Liver (tissue), 9 donors: ENCODE measurements around the gene OR5D13. TPM values are rescaled to one million over a fixed set of nuclear protein-coding genes. Genes with fewer than 3 reads are reported as not detected.

Experiments used
- DNase-seq: peaks from one replicate; pipeline ENCODE4 v3.0.0-alpha.2; 2017; ENCODE audit warnings: low spot score
- H3K27ac ChIP-seq, 2 donors: one replicate each; pipeline ENCODE4 v1.7.0; 2013; ENCODE audit warnings: inconsistent platforms in 2 of 2, low read length in 2 of 2, control low read depth in 1 of 2, low read depth in 1 of 2, mild to moderate bottlenecking in 1 of 2
- H3K27me3 ChIP-seq, 4 donors: one replicate each; pipeline versions ENCODE4 v1.6.1 to v1.7.0; 2013; ENCODE audit warnings: low read length in 3 of 4, inconsistent platforms in 1 of 4, mild to moderate bottlenecking in 1 of 4, moderate library complexity in 1 of 4; ENCODE audit not compliant: control insufficient read depth in 4 of 4, insufficient read depth in 4 of 4
- H3K36me3 ChIP-seq, 4 donors: one replicate each; pipeline versions ENCODE4 v1.6.1 to v1.7.0; 2013; ENCODE audit warnings: low read length in 3 of 4, mild to moderate bottlenecking in 3 of 4, low read depth in 1 of 4, moderate library complexity in 1 of 4; ENCODE audit not compliant: control insufficient read depth in 4 of 4, insufficient read depth in 3 of 4
- H3K4me1 ChIP-seq, 4 donors: one replicate each; pipeline versions ENCODE4 v1.6.1 to v1.7.0; 2013; ENCODE audit warnings: low read length in 3 of 4, mild to moderate bottlenecking in 3 of 4, moderate library complexity in 1 of 4; ENCODE audit not compliant: control insufficient read depth in 4 of 4, insufficient read depth in 4 of 4
- H3K4me3 ChIP-seq, 3 donors: one replicate each; pipeline versions ENCODE4 v1.6.1 to v1.7.0; 2013; ENCODE audit warnings: low read length in 3 of 3, control low read depth in 1 of 3, low read depth in 1 of 3, mild to moderate bottlenecking in 1 of 3
- H3K9ac ChIP-seq, 2 donors: one replicate each; pipeline ENCODE4 v1.7.0; 2013; ENCODE audit warnings: low read length in 2 of 2, mild to moderate bottlenecking in 2 of 2, moderate library complexity in 2 of 2, control low read depth in 1 of 2, low read depth in 1 of 2
- H3K9me3 ChIP-seq, 4 donors: one replicate each; pipeline versions ENCODE4 v1.6.1 to v1.7.0; 2013; ENCODE audit warnings: low read length in 3 of 4; ENCODE audit not compliant: control insufficient read depth in 4 of 4
- ATF3 ChIP-seq: IDR thresholded peaks from 2 replicates; pipeline ENCODE4 v1.6.1; 2016; ENCODE audit warnings: antibody characterized with exemption
- CTCF ChIP-seq: fragments of 150-350 bp; IDR thresholded peaks from 2 replicates; pipeline ENCODE4 v1.5.1; 2017; ENCODE audit warnings: improper control_type of control experiment, low read depth, low read length; ENCODE audit not compliant: missing input control
- EGR1 ChIP-seq, 2 donors: IDR thresholded peaks; 2 replicates each; pipeline ENCODE4 v1.6.1; 2016 to 2018; ENCODE audit warnings: antibody characterized with exemption in 2 of 2, low read depth in 2 of 2
- FOXA1 ChIP-seq: IDR thresholded peaks from 2 replicates; pipeline ENCODE4 v1.6.1; 2016; ENCODE audit warnings: antibody characterized with exemption
- FOXA2 ChIP-seq: IDR thresholded peaks from 2 replicates; pipeline ENCODE4 v1.6.1; 2016; ENCODE audit warnings: antibody characterized with exemption
- GABPA ChIP-seq, 2 donors: IDR thresholded peaks in 1 of 2; conservative IDR thresholded peaks in 1 of 2; 2 replicates each; pipeline ENCODE4 v1.6.1; 2016; ENCODE audit warnings: antibody characterized with exemption in 2 of 2, mild to moderate bottlenecking in 1 of 2, moderate library complexity in 1 of 2
- HNF4A ChIP-seq, 2 donors: conservative IDR thresholded peaks; 2 replicates each; pipeline ENCODE4 v1.6.1; 2016; ENCODE audit warnings: antibody characterized with exemption in 2 of 2, mild to moderate bottlenecking in 2 of 2
- HNF4G ChIP-seq: IDR thresholded peaks from 2 replicates; pipeline ENCODE4 v1.6.1; 2016; ENCODE audit warnings: antibody characterized with exemption
- JUND ChIP-seq, 2 donors: IDR thresholded peaks; 2 replicates each; pipeline ENCODE4 v1.6.1; 2016; ENCODE audit warnings: antibody characterized with exemption in 2 of 2
- MAX ChIP-seq: IDR thresholded peaks from 2 replicates; pipeline ENCODE4 v1.6.1; 2016; ENCODE audit warnings: antibody characterized with exemption
- NR2F2 ChIP-seq: IDR thresholded peaks from 2 replicates; pipeline ENCODE4 v1.6.1; 2016; ENCODE audit warnings: antibody characterized with exemption
- RAD21 ChIP-seq, 2 donors: IDR thresholded peaks; 2 replicates each; pipeline ENCODE4 v1.6.1; 2016; ENCODE audit warnings: antibody characterized with exemption in 2 of 2, mild to moderate bottlenecking in 2 of 2
- REST ChIP-seq: IDR thresholded peaks from 2 replicates; pipeline ENCODE4 v1.6.1; 2016; ENCODE audit warnings: antibody characterized with exemption, mild to moderate bottlenecking
- RXRA ChIP-seq, 2 donors: IDR thresholded peaks; 2 replicates each; pipeline ENCODE4 v1.6.1; 2017 to 2018; ENCODE audit warnings: antibody characterized with exemption in 2 of 2, mild to moderate bottlenecking in 1 of 2
- YY1 ChIP-seq: IDR thresholded peaks from 2 replicates; pipeline ENCODE4 v1.6.1; 2016; ENCODE audit warnings: antibody characterized with exemption, mild to moderate bottlenecking
- ZBTB33 ChIP-seq: IDR thresholded peaks from 2 replicates; pipeline ENCODE4 v1.6.1; 2016; ENCODE audit warnings: antibody characterized with exemption
- WGBS: extraction: QIAGEN DNeasy Blood & Tissue Kit; methylation state at CpG from one replicate; pipeline ENCODE4 v1.1.7; 2013; 5-methylcytosine and 5-hydroxymethylcytosine counted together
- polyA plus RNA-seq, 2 donors: library from polyadenylated mRNA; stranded (reverse) in 1 of 2; unstranded in 1 of 2; fragments of 200-250 nt in 1 of 2; fragments of >200 nt in 1 of 2; fragmentation: Nextera tagmentation in 1 of 2; extraction: Ambion mirVana in 1 of 2; gene quantifications; one replicate each; pipeline versions ENCODE4 v1.2.1 to v1.2.3, GENCODE V29; 2013 to 2015
- total RNA-seq, 2 donors: library from RNA; depleted of rRNA; stranded (reverse); fragments of >200 nt; gene quantifications; one replicate each; pipeline ENCODE4 v1.2.3, GENCODE V29; 2014
- donor health status: healthy.
- donor health status: healthy.
- donor health status: healthy.
- donor health status: healthy.
- donor health status: healthy.

OR5D13 gene
- total and polyA plus RNA-seq, 4 donors: not detected

- Histone ChIP-seq H3K4me1 (no peaks in the 10 kb centered on the region), H3K4me3 (no peak overlapping the region), H3K9me3 (no peaks in the 10 kb centered on the region), H3K27ac (no peak overlapping the region), H3K27me3 (no peaks in the 10 kb centered on the region), H3K9ac (no peak overlapping the region), H3K36me3 (no peaks in the 10 kb centered on the region)
- DNase-seq: no peak
- TF ChIP-seq RAD21 (IDR thresholded peaks at IDR 0.05) (no peak), ATF3 (no peak), HNF4A (conservative IDR thresholded peaks at IDR 0.05) (no peak), HNF4G (no peak), FOXA1 (no peak), GABPA (IDR thresholded peaks at IDR 0.05 in 1 of 2, conservative IDR thresholded peaks at IDR 0.05 in 1 of 2) (no peak), ZBTB33 (no peak), MAX (no peak), EGR1 (IDR thresholded peaks at IDR 0.05; ENCODE audit: low read depth in 2 of 2) (no peak), CTCF (no peak), REST (no peak), RXRA (IDR thresholded peaks at IDR 0.05) (no peak), JUND (IDR thresholded peaks at IDR 0.05) (no peak)
- WGBS: 48% methylated on average over 3 of the region's 3 CpGs
These were observed 40.3 kb upstream of the OR5D13 start for GRCh38 chr11:55732936-55733335.

- H3K4me3 ChIP-seq: no peak overlapping the region
- H3K9me3 ChIP-seq: peaks cover 0 to 3% (median 0%) of the 10 kb centered on the region in 4 donors
- no peaks in the 10 kb centered on the region for H3K27me3 ChIP-seq
- H3K27ac ChIP-seq: no peak overlapping the region
- no peak overlapping the region for H3K9ac ChIP-seq
- 72% methylated on average over 1 of the region's 1 CpG for WGBS
- H3K4me1 ChIP-seq: no peaks in the 10 kb centered on the region
- DNase-seq: no peak
- H3K36me3 ChIP-seq: no peaks in the 10 kb centered on the region
- TF ChIP-seq YY1 (no peak), REST (no peak), JUND (IDR thresholded peaks at IDR 0.05) (no peak), ZBTB33 (no peak), HNF4G (no peak), NR2F2 (no peak), FOXA2 (no peak), EGR1 (IDR thresholded peaks at IDR 0.05; ENCODE audit: low read depth in 2 of 2) (no peak), RAD21 (IDR thresholded peaks at IDR 0.05) (no peak), CTCF (no peak)
These were observed 18.4 kb downstream of the OR5D13 start for GRCh38 chr11:55791606-55792005.
